ENCODE data around the gene RPS4Y2.

RPS4Y2 gene

DNA sequence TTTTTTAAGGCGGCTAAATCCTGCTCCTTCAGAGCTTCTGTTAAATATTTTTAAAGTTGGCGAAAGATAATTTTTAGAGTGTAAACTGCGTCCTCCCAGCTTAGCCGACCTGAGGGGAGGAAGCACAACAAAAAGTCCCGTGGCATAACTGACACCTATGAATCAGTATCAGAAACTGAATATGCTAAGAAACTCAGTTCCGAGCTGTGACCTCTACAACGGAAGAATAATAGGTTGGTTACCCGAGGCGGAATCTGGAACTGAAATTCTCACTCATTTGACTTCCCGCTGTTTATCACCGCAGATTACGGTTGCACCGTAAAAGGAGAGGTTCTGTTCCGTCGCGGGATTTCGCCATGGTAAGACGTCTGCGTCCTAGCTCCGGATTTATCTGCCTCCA lies at the start of gene RPS4Y2:
Gene RPS4Y2 (plus strand): TSS at position 301 of the 400 bp plus-strand sequence. CDS start 56 bp downstream, at position 357.
- DNase-seq: no peak

DNA sequence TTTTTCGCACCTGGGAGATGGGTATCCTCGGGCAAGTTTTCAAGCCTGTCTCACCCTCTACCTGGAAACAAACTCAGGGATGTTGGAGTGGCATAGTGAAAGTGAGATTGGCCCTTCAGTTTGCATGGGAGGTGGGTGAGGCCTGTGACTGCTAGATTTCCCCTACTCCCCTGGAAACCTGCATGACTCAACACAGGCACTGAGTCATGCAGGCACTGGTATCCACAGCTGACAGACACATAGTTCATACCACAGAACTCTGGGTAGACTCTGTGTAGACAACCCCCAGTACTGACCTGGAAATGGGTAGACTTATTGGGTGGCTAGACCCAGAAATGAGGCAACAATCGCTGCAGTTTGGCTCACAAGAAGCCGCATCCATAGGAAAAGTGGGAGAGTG lies 41.5 kb upstream of the RPS4Y2 start:
- no peak for DNase-seq

DNA sequence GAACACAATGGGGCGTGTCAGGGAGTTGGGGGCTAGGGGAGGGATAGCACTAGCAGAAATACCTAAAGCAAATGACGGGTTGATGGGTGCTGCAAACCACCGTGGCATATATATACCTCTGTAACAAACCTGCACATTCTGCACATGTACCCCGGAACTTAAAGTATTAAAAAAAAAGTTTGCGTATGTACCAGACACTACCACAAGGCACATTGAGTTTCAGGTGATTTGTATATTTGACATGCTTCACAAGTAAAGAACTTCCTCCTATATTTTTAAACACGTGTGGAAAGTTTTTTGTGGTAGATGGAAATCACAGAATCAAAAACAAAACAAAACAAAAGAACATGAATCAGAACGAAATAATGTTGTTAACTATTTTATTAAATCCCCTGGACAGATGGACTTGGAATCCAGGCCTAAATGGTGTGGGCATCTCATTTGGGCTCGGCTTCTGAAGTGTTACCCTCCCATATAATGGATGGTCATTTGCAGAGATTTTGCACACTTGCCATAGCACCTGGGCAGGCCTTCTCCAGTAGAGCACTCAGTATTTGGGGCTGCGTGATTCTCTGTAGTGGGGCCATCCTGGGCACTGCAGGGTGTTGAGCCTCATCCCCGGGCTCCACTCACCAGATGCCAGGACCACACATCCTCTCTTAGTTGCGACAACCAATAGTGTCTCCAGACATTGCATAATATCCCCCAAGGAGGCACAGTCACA lies 29.6 kb upstream of the RPS4Y2 start:
- DNase-seq: no peak

DNA sequence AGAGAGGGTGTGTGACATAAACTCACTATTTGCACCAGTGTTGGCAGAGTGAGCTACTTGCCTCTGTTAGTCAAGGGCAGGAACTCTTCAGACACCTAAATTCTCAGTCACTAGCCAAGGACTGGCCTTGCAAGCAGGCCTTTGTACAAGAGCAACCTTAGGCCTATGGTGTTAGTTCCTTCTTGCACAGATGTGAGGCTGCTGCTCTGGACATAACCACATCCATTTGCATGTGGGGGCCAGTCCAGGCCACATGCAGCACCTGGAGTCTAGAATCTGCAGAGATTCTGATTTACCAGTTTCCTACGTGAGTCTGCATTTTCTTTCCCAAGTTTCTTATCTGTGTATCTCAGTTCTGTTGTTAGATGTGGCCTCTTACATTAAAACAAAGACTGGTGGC lies 20.7 kb upstream of the RPS4Y2 start:
- no peak for DNase-seq

GRCh38 chrY:20739806-20740205 lies 16.1 kb upstream of the RPS4Y2 start:
- no peak for DNase-seq

GRCh38 chrY:20740609-20741008 lies 15.3 kb upstream of the RPS4Y2 start:
- no peak for DNase-seq

DNA sequence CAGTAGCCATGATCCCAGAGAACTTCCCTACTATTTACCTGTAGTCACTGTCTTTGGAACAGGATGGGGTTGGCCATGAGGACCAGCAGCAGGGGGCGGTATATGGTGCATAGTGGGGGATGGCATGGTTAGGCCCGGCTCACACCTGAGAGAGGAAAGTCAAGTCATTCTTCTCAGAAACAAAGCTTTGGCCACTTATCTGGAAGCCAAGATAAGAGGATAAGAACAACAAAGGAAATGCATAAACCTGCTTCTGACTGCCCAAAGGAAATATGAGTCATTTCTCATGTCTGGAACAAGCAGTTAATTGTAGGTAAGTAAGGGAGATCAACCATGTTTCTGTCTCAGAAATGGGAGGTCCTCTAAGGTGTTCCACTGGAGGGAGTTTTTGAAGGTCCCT lies 10.8 kb upstream of the RPS4Y2 start:
- DNase-seq: no peak

GRCh38 chrY:20746919-20747318 lies 9.0 kb upstream of the RPS4Y2 start:
- DNase-seq: no peak

GRCh38 chrY:20763869-20764268 lies 8.0 kb downstream of the RPS4Y2 start:
- no peak for DNase-seq

- no peak for DNase-seq
Measured at GRCh38 chrY:20765117-20765516, 9.2 kb downstream of the RPS4Y2 start.

GRCh38 chrY:20770755-20771154 lies 14.8 kb downstream of the RPS4Y2 start:
- no peak for DNase-seq

DNA sequence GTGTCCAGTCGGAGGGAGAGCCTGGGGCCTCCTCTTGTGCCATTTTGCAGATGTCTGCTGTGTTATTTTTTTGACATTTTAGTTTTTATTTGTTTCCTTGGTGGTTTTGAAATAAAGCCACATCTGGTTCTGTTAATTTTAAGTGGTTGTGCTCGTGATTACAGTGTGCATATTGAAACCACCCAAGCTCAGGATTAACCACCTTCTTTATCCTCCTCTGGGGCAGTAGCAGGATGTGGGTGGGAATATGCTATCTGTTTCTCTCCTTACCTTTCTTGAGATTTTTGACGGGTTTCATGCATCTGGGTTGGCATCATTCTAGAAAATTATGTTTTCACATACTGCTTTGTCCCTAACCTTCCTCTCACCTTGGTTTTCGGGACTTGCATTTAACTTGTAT lies 20.2 kb downstream of the RPS4Y2 start:
- DNase-seq: no peak

- no peak for DNase-seq
Measured at GRCh38 chrY:20780104-20780654, 24.3 kb downstream of the RPS4Y2 start.

- DNase-seq: no peak
Measured at GRCh38 chrY:20780776-20781175, 24.9 kb downstream of the RPS4Y2 start.

DNA sequence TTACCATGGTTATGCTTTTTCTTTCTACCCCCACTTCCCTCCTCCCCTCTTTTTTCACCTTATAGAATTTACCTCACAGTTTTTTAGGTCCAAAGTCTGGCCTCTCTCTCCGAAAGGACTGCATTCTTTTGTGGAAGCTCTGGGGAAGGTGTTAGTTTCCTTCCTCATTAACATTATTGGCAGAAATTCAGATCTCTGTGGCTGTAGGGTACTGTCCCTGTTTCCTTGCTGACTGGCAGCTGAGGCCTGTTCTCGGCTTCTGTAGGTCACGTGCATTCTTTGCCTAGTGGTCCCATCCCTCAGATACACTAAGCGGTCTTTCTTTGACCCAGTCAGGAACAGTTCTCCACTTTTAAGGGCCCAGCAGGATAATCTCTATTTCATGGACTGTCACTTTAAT lies 25.5 kb downstream of the RPS4Y2 start:
- DNase-seq: no peak

DNA sequence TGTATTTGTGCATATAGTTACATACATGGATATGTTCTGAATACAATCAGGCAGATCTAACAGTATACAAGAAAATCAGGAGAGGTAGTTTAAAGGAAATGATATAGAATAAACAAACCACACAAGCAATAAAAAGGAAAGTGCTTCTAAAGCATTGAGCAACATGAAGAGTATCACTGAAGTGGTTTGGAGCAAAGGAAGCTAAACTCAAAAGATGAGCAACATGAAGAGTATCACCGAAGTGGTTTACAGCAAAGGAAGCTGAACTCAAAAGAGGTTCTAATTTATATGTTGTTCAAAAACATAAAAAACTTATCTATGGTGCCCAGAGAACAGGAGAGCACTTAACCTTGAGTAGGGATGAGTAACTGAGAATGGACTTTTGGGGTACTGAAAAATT lies 29.1 kb downstream of the RPS4Y2 start:
- DNase-seq: no peak

GRCh38 chrY:20787076-20787475 lies 31.2 kb downstream of the RPS4Y2 start:
- no peak for DNase-seq

- DNase-seq: no peak
Measured at GRCh38 chrY:20798351-20799049, 42.6 kb downstream of the RPS4Y2 start.

DNA sequence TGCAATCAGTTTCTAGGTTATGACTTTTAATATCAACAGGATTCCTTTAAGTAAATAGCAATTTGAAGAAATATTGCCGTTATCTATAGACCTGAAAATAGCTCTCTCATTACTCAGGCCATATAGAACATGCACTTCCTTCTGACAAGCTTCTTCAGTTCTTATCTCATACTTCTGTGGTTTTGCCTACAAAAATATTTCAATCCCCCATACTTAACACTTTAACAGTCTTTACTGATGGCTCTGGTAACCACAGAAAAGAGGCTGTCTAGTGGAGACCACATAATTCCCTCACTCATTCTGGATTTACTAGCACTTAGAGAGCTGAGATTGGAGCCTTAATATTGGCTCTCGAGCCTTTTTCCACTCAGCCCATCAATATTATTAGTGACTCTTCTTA lies 46.8 kb downstream of the RPS4Y2 start:
- no peak for DNase-seq

DNA sequence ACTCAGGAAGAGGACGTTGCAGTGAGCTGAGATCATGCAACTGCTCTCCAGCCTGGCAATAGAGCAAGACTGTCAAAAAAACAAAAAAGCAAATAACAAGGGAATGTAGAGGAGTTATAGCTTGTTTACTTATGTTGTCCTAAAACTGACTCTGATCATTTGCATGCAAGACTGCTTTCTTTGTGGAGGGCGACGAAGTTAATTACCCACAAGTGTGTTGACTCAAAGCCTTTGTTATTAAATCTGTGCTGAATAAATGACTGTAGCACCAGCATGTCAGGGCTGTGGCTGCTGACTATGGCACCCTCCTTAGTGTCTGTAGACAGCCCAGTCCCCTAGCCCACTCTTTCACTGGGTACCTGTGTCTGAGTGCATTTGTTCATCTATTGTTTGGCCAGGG lies 50.3 kb downstream of the RPS4Y2 start:
- no peak for DNase-seq

DNA sequence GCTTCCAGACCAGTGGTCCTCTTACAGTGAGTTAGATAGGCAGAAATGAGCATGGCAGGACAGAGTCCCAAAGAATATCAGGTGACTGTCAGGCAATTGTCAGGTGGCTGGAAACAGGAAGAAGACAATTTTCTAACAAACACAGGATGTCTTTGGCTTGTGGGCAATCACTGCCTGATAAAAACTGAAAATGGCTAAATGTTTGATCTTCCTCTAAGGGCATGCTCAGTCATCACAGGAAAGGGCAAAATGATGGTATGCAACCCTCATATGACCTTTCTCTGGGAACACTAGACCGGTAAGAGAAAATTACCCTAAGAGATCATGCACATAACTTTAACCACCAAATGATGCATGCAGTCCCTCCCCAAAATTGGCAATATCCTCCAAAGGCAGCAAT lies 57.6 kb downstream of the RPS4Y2 start:
- DNase-seq: no peak

GRCh38 chrY:20814794-20815193 lies 58.9 kb downstream of the RPS4Y2 start:
- no peak for DNase-seq

GRCh38 chrY:20817067-20817466 lies 61.2 kb downstream of the RPS4Y2 start:
- no peak for DNase-seq

Data from GOT3 (cell line).